WTC11 (cell line): ENCODE measurements around the gene CPNE5. TPM values are rescaled to one million over a fixed set of nuclear protein-coding genes. Genes with fewer than 3 reads are reported as not detected.

Source experiments
- ATAC-seq: fragments of 200-7000 bp; cut with Tn5 transposase; 2 replicates; pipeline ENCODE4 v1.10.0; 2021; ENCODE audit warnings: mild to moderate bottlenecking, moderate library complexity
- CTCF ChIA-PET: fragments of 300-600 bp; sonication (Branson Sonifier 250); formaldehyde crosslinking; loops from one replicate; lab custom pipeline; 2021; ENCODE audit warnings: antibody characterized with exemption; lab: Charles Lee
- POLR2A ChIA-PET: fragments of 350-600 bp; sonication (Branson Sonifier 250); formaldehyde crosslinking; loops from one replicate; lab custom pipeline; 2021; ENCODE audit warnings: antibody characterized with exemption; lab: Charles Lee
- DNase-seq: peaks from one replicate; pipeline ENCODE4 v3.0.0; 2021; ENCODE audit warnings: low spot score
- H3K27ac Mint-ChIP-seq: 2 replicates; pipeline ENCODE4 v1.8.0; 2021; ENCODE audit warnings: mixed read lengths
- H3K27me3 Mint-ChIP-seq: 2 replicates; pipeline ENCODE4 v1.8.0; 2021; ENCODE audit warnings: low read depth, mild to moderate bottlenecking, moderate library complexity, mixed read lengths
- H3K36me3 Mint-ChIP-seq: 2 replicates; pipeline ENCODE4 v1.8.0; 2021; ENCODE audit warnings: mixed read lengths
- H3K4me1 Mint-ChIP-seq: 2 replicates; pipeline ENCODE4 v1.8.0; 2022; ENCODE audit warnings: mixed read lengths
- H3K4me3 Mint-ChIP-seq: 2 replicates; pipeline ENCODE4 v1.8.0; 2021; ENCODE audit warnings: mild to moderate bottlenecking, moderate library complexity, mixed read lengths
- H3K9me3 Mint-ChIP-seq: 2 replicates; pipeline ENCODE4 v1.8.0; 2021; ENCODE audit warnings: mixed read lengths
- ELF4 ChIP-seq: sonication (generic); formaldehyde crosslinking; IDR thresholded peaks from 2 replicates; pipeline ENCODE4 v1.8.1; 2022; ENCODE audit warnings: low read depth, mild to moderate bottlenecking, moderate library complexity, missing genetic modification reagents
- FOXK1 ChIP-seq: sonication (generic); formaldehyde crosslinking; IDR thresholded peaks from 2 replicates; pipeline ENCODE4 v1.8.0; 2022; ENCODE audit warnings: mild to moderate bottlenecking, moderate library complexity, missing genetic modification reagents
- FOXP1 ChIP-seq: sonication (generic); formaldehyde crosslinking; IDR thresholded peaks from 2 replicates; pipeline ENCODE4 v1.8.0; 2022; ENCODE audit warnings: missing genetic modification reagents, mild to moderate bottlenecking, moderate library complexity, borderline replicate concordance
- FOXP4 ChIP-seq: sonication (generic); formaldehyde crosslinking; IDR thresholded peaks from 2 replicates; pipeline ENCODE4 v1.8.0; 2022; ENCODE audit warnings: mild to moderate bottlenecking, missing genetic modification reagents
- IRF1 ChIP-seq: sonication (generic); formaldehyde crosslinking; IDR thresholded peaks from 2 replicates; pipeline ENCODE4 v1.8.0; 2023; ENCODE audit warnings: missing genetic modification reagents
- IRF2 ChIP-seq: sonication (generic); formaldehyde crosslinking; IDR thresholded peaks from 2 replicates; pipeline ENCODE4 v1.8.0; 2022; ENCODE audit warnings: low read depth, missing genetic modification reagents, borderline replicate concordance
- KAT7 ChIP-seq: sonication (generic); formaldehyde crosslinking; IDR thresholded peaks from 2 replicates; pipeline ENCODE4 v1.8.1; 2023; ENCODE audit warnings: missing genetic modification reagents, mild to moderate bottlenecking, borderline replicate concordance
- MLX ChIP-seq: sonication (generic); formaldehyde crosslinking; IDR thresholded peaks from 2 replicates; pipeline ENCODE4 v1.8.1; 2023; ENCODE audit warnings: mild to moderate bottlenecking, missing genetic modification reagents, moderate library complexity
- NR2C2 ChIP-seq: sonication (generic); formaldehyde crosslinking; IDR thresholded peaks from 2 replicates; pipeline ENCODE4 v1.8.0; 2022; ENCODE audit warnings: mild to moderate bottlenecking, missing genetic modification reagents
- NR3C1 ChIP-seq: sonication (generic); formaldehyde crosslinking; conservative IDR thresholded peaks from 2 replicates; pipeline ENCODE4 v1.8.1; 2023; ENCODE audit warnings: low read depth, mild to moderate bottlenecking, missing genetic modification reagents
- TP53 ChIP-seq: sonication (generic); formaldehyde crosslinking; IDR thresholded peaks from 2 replicates; pipeline ENCODE4 v1.8.1; 2023; ENCODE audit warnings: mild to moderate bottlenecking, missing genetic modification reagents
- ZNF219 ChIP-seq: sonication (generic); formaldehyde crosslinking; IDR thresholded peaks from 2 replicates; pipeline ENCODE4 v1.8.0; 2023; ENCODE audit warnings: missing genetic modification reagents, mild to moderate bottlenecking, borderline replicate concordance
- ZNF232 ChIP-seq: sonication (generic); formaldehyde crosslinking; IDR thresholded peaks from 2 replicates; pipeline ENCODE4 v1.8.0; 2022; ENCODE audit warnings: mild to moderate bottlenecking, missing genetic modification reagents
- ZNF281 ChIP-seq: sonication (generic); formaldehyde crosslinking; IDR thresholded peaks from 2 replicates; pipeline ENCODE4 v1.8.0; 2023; ENCODE audit warnings: mild to moderate bottlenecking, missing genetic modification reagents
- ZNF317 ChIP-seq: sonication (generic); formaldehyde crosslinking; IDR thresholded peaks from 2 replicates; pipeline ENCODE4 v1.8.1; 2023; ENCODE audit warnings: low read depth, mild to moderate bottlenecking, moderate library complexity, missing genetic modification reagents, borderline replicate concordance
- ZNF396 ChIP-seq: fragments of 250-450 bp; sonication (Bioruptor Pico); IDR thresholded peaks from 2 replicates; pipeline ENCODE4 v1.8.0; 2021; ENCODE audit warnings: mild to moderate bottlenecking, moderate library complexity, borderline replicate concordance
- ZNF416 ChIP-seq: fragments of 250-450 bp; sonication (Bioruptor Pico); IDR thresholded peaks from 2 replicates; pipeline ENCODE4 v1.9.0; 2021; ENCODE audit warnings: mild to moderate bottlenecking, inconsistent platforms
- ZSCAN18 ChIP-seq: fragments of 250-450 bp; sonication (Bioruptor Pico); IDR thresholded peaks from 2 replicates; pipeline ENCODE4 v2.1.2; 2022; ENCODE audit warnings: mild to moderate bottlenecking, moderate library complexity
- total RNA-seq: library from RNA; stranded (reverse); gene quantifications from 3 replicates; pipeline ENCODE4 v1.2.3, GENCODE V29; 2021
- TF ChIP-seq, protein P1 (sequence below): fragments of 250-450 bp; sonication (Bioruptor Pico); IDR thresholded peaks from 2 replicates; pipeline ENCODE4 v1.8.0; 2021; ENCODE audit warnings: mild to moderate bottlenecking
- TF ChIP-seq, protein P2 (sequence below): sonication (generic); formaldehyde crosslinking; IDR thresholded peaks from 2 replicates; pipeline ENCODE4 v1.8.1; 2022; ENCODE audit warnings: missing genetic modification reagents, borderline replicate concordance

CPNE5 gene
- total RNA-seq, 1 experiment from 2014 or later: 0.44 TPM

- Mint-ChIP-seq H3K27ac (no peak overlapping the region), H3K4me1 (peaks cover 14% of the 10 kb centered on the region), H3K27me3 (no peaks in the 10 kb centered on the region), H3K4me3 (no peak overlapping the region), H3K9me3 (no peaks in the 10 kb centered on the region), H3K36me3 (no peaks in the 10 kb centered on the region)
- DNase-seq (no peak), ATAC-seq (no peak)
- POLR2A ChIA-PET: no interaction called here
- CTCF ChIA-PET: interaction anchor here (0.8 to 2.3 kb wide), 2 partner anchors 35 to 50 kb away, joined by 3 to 8 read pairs; no protein-coding TSS in a partner anchor
- TF ChIP-seq ZNF396 (CRISPR knock-in tag) (no peak), KAT7 (CRISPR knock-in tag) (no peak), ZNF281 (no peak), FOXP4 (CRISPR knock-in tag) (no peak)
Observed at GRCh38 chr6:36815962-36816735, 23.1 kb downstream of the CPNE5 start.

GRCh38 chr6:36814249-36814648 lies 25.0 kb downstream of the CPNE5 start:
- Mint-ChIP-seq H3K27ac (no peak overlapping the region), H3K4me1 (peaks cover 18% of the 10 kb centered on the region), H3K36me3 (no peaks in the 10 kb centered on the region), H3K4me3 (no peak overlapping the region), H3K9me3 (no peaks in the 10 kb centered on the region), H3K27me3 (no peaks in the 10 kb centered on the region)
- ChIA-PET CTCF (interaction anchor here (0.8 to 5.6 kb wide), 2 partner anchors 32 to 36 kb away, joined by 3 to 61 read pairs; no protein-coding TSS in a partner anchor), POLR2A (no interaction called here)
- no peak for ATAC-seq
- no peak for TF ChIP-seq NR3C1 (CRISPR knock-in tag)
- TF ChIP-seq, protein P1, sequence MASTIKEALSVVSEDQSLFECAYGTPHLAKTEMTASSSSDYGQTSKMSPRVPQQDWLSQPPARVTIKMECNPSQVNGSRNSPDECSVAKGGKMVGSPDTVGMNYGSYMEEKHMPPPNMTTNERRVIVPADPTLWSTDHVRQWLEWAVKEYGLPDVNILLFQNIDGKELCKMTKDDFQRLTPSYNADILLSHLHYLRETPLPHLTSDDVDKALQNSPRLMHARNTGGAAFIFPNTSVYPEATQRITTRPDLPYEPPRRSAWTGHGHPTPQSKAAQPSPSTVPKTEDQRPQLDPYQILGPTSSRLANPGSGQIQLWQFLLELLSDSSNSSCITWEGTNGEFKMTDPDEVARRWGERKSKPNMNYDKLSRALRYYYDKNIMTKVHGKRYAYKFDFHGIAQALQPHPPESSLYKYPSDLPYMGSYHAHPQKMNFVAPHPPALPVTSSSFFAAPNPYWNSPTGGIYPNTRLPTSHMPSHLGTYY: no peak
- no peak for DNase-seq

- Mint-ChIP-seq H3K9me3 (no peaks in the 10 kb centered on the region), H3K36me3 (no peaks in the 10 kb centered on the region), H3K4me1 (peaks cover 18% of the 10 kb centered on the region), H3K4me3 (no peak overlapping the region), H3K27me3 (no peaks in the 10 kb centered on the region), H3K27ac (no peak overlapping the region)
- DNase-seq (no peak), ATAC-seq (no peak)
- POLR2A ChIA-PET: no interaction called here
- CTCF ChIA-PET: interaction anchor here (5.6 kb wide), 1 partner anchor 37 kb away, joined by 61 read pairs; no protein-coding TSS in a partner anchor
- TF ChIP-seq IRF1 (CRISPR knock-in tag): no peak
- no peak for TF ChIP-seq FOXK1 (CRISPR knock-in tag)
- TF ChIP-seq ELF4 (CRISPR knock-in tag): no peak
- no peak for TF ChIP-seq FOXP1 (CRISPR knock-in tag)
- no peak for TF ChIP-seq ZNF232
- TF ChIP-seq ZSCAN18 (CRISPR knock-in tag): no peak
- TF ChIP-seq IRF2 (CRISPR knock-in tag): no peak
- no peak for TF ChIP-seq ZNF317
- TF ChIP-seq ZNF416 (CRISPR knock-in tag): no peak
- TF ChIP-seq, protein P2, sequence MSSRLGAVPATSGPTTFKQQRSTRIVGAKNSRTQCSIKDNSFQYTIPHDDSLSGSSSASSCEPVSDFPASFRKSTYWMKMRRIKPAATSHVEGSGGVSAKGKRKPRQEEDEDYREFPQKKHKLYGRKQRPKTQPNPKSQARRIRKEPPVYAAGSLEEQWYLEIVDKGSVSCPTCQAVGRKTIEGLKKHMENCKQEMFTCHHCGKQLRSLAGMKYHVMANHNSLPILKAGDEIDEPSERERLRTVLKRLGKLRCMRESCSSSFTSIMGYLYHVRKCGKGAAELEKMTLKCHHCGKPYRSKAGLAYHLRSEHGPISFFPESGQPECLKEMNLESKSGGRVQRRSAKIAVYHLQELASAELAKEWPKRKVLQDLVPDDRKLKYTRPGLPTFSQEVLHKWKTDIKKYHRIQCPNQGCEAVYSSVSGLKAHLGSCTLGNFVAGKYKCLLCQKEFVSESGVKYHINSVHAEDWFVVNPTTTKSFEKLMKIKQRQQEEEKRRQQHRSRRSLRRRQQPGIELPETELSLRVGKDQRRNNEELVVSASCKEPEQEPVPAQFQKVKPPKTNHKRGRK (CRISPR knock-in tag): no peak
- no peak for TF ChIP-seq MLX
- no peak for TF ChIP-seq ZNF219 (CRISPR knock-in tag)
- TF ChIP-seq TP53: no peak
- TF ChIP-seq NR2C2 (CRISPR knock-in tag): no peak
Observed at GRCh38 chr6:36813526-36813925, 25.7 kb downstream of the CPNE5 start.
